Lower leg skin (tissue), 3 donors: ENCODE measurements around the gene IGSF8.

ENCODE experiments used
- CTCF ChIP-seq, 3 donors: fragments of 450-650 bp; IDR thresholded peaks; one replicate each; pipeline ENCODE4 v1.5.1; 2016; ENCODE audit warnings: antibody characterized with exemption in 3 of 3, mild to moderate bottlenecking in 3 of 3, moderate library complexity in 2 of 3
- POLR2A ChIP-seq, 2 donors: fragments of 450-650 bp; IDR thresholded peaks; one replicate each; pipeline ENCODE4 v1.6.1; 2016 to 2017; ENCODE audit warnings: antibody characterized with exemption in 2 of 2, mild to moderate bottlenecking in 1 of 2, moderate library complexity in 1 of 2

- no peak for TF ChIP-seq CTCF (IDR thresholded peaks at IDR 0.05)
- TF ChIP-seq POLR2A (IDR thresholded peaks at IDR 0.05) = no peak
Observed at GRCh38 chr1:160136926-160137200, 38.4 kb upstream of the IGSF8 start.
